ENCODE measurements around the gene TIGD3. TPM values are rescaled to one million over a fixed set of nuclear protein-coding genes. Genes with fewer than 3 reads are reported as not detected.

TIGD3 gene
- total and polyA plus RNA-seq, 2 of the 13 experiments (the other 11 are each of a cell fraction or from before 2014, with no cell fraction given): 0.49 to 4.9 TPM

- peak; percentile 64; the same call in 1 of the 2 replicates for TF ChIP-seq PATZ1 (CRISPR knock-in tag; IDR thresholded peaks at IDR 0.05)
- TF ChIP-seq ZFX (CRISPR knock-in tag; IDR thresholded peaks at IDR 0.05; ENCODE audit: low read depth): 0 out of 2 replicates have a peak, but pooled peaks have one; percentile 20
- no peak for TF ChIP-seq SCMH1 (CRISPR knock-in tag; IDR thresholded peaks at IDR 0.05; ENCODE audit: borderline replicate concordance)
- TF ChIP-seq MAZ (IDR thresholded peaks at IDR 0.05; ENCODE audit: borderline replicate concordance, low read depth, low read length): no peak
- TF ChIP-seq MAZ (CRISPR knock-in tag; IDR thresholded peaks at IDR 0.05; ENCODE audit: low read depth): no peak
- TF ChIP-seq, protein P1, sequence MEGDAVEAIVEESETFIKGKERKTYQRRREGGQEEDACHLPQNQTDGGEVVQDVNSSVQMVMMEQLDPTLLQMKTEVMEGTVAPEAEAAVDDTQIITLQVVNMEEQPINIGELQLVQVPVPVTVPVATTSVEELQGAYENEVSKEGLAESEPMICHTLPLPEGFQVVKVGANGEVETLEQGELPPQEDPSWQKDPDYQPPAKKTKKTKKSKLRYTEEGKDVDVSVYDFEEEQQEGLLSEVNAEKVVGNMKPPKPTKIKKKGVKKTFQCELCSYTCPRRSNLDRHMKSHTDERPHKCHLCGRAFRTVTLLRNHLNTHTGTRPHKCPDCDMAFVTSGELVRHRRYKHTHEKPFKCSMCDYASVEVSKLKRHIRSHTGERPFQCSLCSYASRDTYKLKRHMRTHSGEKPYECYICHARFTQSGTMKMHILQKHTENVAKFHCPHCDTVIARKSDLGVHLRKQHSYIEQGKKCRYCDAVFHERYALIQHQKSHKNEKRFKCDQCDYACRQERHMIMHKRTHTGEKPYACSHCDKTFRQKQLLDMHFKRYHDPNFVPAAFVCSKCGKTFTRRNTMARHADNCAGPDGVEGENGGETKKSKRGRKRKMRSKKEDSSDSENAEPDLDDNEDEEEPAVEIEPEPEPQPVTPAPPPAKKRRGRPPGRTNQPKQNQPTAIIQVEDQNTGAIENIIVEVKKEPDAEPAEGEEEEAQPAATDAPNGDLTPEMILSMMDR (CRISPR knock-in tag; IDR thresholded peaks at IDR 0.05): peak; percentile 45
- no peak for TF ChIP-seq ZBTB1 (CRISPR knock-in tag; IDR thresholded peaks at IDR 0.05; ENCODE audit: borderline replicate concordance)
- no peak for TF ChIP-seq POLR2AphosphoS5 (IDR thresholded peaks at IDR 0.05; ENCODE audit: low read depth, low read length)
- TF ChIP-seq, protein P2, sequence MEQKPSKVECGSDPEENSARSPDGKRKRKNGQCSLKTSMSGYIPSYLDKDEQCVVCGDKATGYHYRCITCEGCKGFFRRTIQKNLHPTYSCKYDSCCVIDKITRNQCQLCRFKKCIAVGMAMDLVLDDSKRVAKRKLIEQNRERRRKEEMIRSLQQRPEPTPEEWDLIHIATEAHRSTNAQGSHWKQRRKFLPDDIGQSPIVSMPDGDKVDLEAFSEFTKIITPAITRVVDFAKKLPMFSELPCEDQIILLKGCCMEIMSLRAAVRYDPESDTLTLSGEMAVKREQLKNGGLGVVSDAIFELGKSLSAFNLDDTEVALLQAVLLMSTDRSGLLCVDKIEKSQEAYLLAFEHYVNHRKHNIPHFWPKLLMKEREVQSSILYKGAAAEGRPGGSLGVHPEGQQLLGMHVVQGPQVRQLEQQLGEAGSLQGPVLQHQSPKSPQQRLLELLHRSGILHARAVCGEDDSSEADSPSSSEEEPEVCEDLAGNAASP (CRISPR knock-in tag; IDR thresholded peaks at IDR 0.05; ENCODE audit: borderline replicate concordance): no peak
- TF ChIP-seq ONECUT2 (CRISPR knock-in tag; IDR thresholded peaks at IDR 0.05): no peak
- TF ChIP-seq, protein P3, sequence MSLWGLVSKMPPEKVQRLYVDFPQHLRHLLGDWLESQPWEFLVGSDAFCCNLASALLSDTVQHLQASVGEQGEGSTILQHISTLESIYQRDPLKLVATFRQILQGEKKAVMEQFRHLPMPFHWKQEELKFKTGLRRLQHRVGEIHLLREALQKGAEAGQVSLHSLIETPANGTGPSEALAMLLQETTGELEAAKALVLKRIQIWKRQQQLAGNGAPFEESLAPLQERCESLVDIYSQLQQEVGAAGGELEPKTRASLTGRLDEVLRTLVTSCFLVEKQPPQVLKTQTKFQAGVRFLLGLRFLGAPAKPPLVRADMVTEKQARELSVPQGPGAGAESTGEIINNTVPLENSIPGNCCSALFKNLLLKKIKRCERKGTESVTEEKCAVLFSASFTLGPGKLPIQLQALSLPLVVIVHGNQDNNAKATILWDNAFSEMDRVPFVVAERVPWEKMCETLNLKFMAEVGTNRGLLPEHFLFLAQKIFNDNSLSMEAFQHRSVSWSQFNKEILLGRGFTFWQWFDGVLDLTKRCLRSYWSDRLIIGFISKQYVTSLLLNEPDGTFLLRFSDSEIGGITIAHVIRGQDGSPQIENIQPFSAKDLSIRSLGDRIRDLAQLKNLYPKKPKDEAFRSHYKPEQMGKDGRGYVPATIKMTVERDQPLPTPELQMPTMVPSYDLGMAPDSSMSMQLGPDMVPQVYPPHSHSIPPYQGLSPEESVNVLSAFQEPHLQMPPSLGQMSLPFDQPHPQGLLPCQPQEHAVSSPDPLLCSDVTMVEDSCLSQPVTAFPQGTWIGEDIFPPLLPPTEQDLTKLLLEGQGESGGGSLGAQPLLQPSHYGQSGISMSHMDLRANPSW (CRISPR knock-in tag; IDR thresholded peaks at IDR 0.05; ENCODE audit: borderline replicate concordance): no peak
- no peak for TF ChIP-seq SMARCC2 (IDR thresholded peaks at IDR 0.05)
- no peak for TF ChIP-seq SKI (IDR thresholded peaks at IDR 0.05; ENCODE audit: partially characterized antibody)
- TF ChIP-seq MAF1 (CRISPR knock-in tag; IDR thresholded peaks at IDR 0.05; ENCODE audit: borderline replicate concordance): no peak
- TF ChIP-seq ATF1 (CRISPR knock-in tag; IDR thresholded peaks at IDR 0.05): no peak
- no peak for TF ChIP-seq NCOA1 (CRISPR knock-in tag; IDR thresholded peaks at IDR 0.05)
- no peak for TF ChIP-seq ZNF598 (CRISPR knock-in tag; IDR thresholded peaks at IDR 0.05; ENCODE audit: borderline replicate concordance)
Observed at GRCh38 chr11:65317025-65317786, 37.3 kb upstream of the TIGD3 start (continued).
